GM18867 (cell line): ENCODE results near the gene COMMD2.
A peak's percentile ranks its signal among the peaks of the same experiment; 100 is the strongest.

ENCODE experiments used
- ATAC-seq: cut with Tn5 transposase; IDR thresholded peaks from one replicate; pipeline ENCODE4 v1.9.1; 2021; ENCODE audit warnings: mild to moderate bottlenecking, moderate library complexity; ENCODE audit not compliant: unreplicated experiment

Gene COMMD2

GRCh38 chr3:149752051-149752787 lies at the start of gene COMMD2:
Gene COMMD2, minus strand, starts transcription at chr3:149752489. Its CDS starts 45 bp downstream, at chr3:149752444.
- ATAC-seq: peak; percentile 99

GRCh38 chr3:149801639-149802038 lies 49.4 kb upstream of the COMMD2 start:
- no peak for ATAC-seq

GRCh38 chr3:149801195-149801594 lies 48.9 kb upstream of the COMMD2 start:
- no peak for ATAC-seq

GRCh38 chr3:149800693-149801092 lies 48.4 kb upstream of the COMMD2 start:
- ATAC-seq: no peak

GRCh38 chr3:149796026-149796425 lies 43.7 kb upstream of the COMMD2 start:
- no peak for ATAC-seq

GRCh38 chr3:149792452-149793270 lies 40.4 kb upstream of the COMMD2 start, which contains the start of gene ANKUB1:
Gene ANKUB1, minus strand, starts transcription at chr3:149792554. Its CDS starts 188 bp downstream, at chr3:149792366.
- ATAC-seq: no peak

- no peak for ATAC-seq
These were observed 38.4 kb upstream of the COMMD2 start for GRCh38 chr3:149790698-149791097.

- ATAC-seq: no peak
These were observed 38.0 kb upstream of the COMMD2 start for GRCh38 chr3:149790268-149790667.

- ATAC-seq: no peak
These were observed 31.9 kb upstream of the COMMD2 start for GRCh38 chr3:149784064-149784704.

GRCh38 chr3:149783576-149783975 lies 31.3 kb upstream of the COMMD2 start:
- no peak for ATAC-seq

GRCh38 chr3:149781741-149782140 lies 29.5 kb upstream of the COMMD2 start:
- ATAC-seq: no peak

GRCh38 chr3:149781211-149781610 lies 28.9 kb upstream of the COMMD2 start:
- no peak for ATAC-seq

GRCh38 chr3:149777414-149778214 lies 25.3 kb upstream of the COMMD2 start:
- no peak for ATAC-seq

- no peak for ATAC-seq
These were observed 23.9 kb upstream of the COMMD2 start for GRCh38 chr3:149776170-149776569.

GRCh38 chr3:149772861-149773260 lies 20.6 kb upstream of the COMMD2 start:
- no peak for ATAC-seq

GRCh38 chr3:149771652-149772271 lies 19.5 kb upstream of the COMMD2 start:
- ATAC-seq: peak; percentile 62

GRCh38 chr3:149770246-149770645 lies 18.0 kb upstream of the COMMD2 start:
- ATAC-seq: no peak

GRCh38 chr3:149768704-149769103 lies 16.4 kb upstream of the COMMD2 start:
- ATAC-seq: no peak

- no peak for ATAC-seq
These were observed 15.4 kb upstream of the COMMD2 start for GRCh38 chr3:149767720-149768119.

GRCh38 chr3:149765762-149766334 lies 13.6 kb upstream of the COMMD2 start:
- ATAC-seq: no peak
